ENCODE data around the gene TULP4. TPM values are rescaled to one million over a fixed set of nuclear protein-coding genes. Genes with fewer than 3 reads are reported as not detected.

Gene TULP4
- total RNA-seq, 1 experiment from 2014 or later: 105 TPM

GRCh38 chr6:158268361-158269147 is 43.7 kb upstream of the TULP4 start:
- Mint-ChIP-seq H3K27me3 (ENCODE audit: unreplicated experiment) (no peaks in the 10 kb centered on the region), H3K36me3 (ENCODE audit: insufficient read depth, unreplicated experiment) (no peaks in the 10 kb centered on the region), H3K4me1 (ENCODE audit: low read depth, unreplicated experiment) (no peaks in the 10 kb centered on the region), H3K9me3 (ENCODE audit: low read depth, unreplicated experiment) (no peaks in the 10 kb centered on the region), H3K4me3 (ENCODE audit: low read depth, unreplicated experiment) (no peak overlapping the region), H3K27ac (ENCODE audit: unreplicated experiment) (no peak overlapping the region)
- BruUV-seq (replicated peaks): no TSS peak
- DNase-seq: no peak
- CTCF ChIA-PET: no interaction called here
- TF ChIP-seq CTCF (IDR thresholded peaks at IDR 0.05; ENCODE audit: unreplicated experiment): no peak
- intact Hi-C loops (cut with micrococcal nuclease; ENCODE audit: unreplicated experiment): no loop called here

DNA sequence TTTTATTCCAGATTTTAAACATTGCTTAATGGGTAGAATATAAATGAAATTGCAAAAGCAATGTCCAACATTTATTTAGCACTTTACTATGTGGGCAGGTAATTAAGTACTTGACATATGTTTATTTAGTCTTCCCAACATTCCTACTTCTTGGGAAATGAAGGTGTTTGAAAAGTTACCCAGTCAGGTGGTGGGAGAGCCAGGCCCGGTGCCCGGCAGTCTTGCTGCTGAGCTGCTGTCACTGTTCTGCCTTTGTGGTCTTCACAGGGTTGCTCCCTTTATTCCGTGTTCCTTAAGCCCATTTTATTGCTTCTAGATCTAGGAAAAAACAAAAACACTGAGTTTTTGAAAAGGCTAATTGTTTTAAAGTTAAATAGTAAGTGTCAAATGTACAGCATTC is 42.6 kb upstream of the TULP4 start:
- no peaks in the 10 kb centered on the region for H3K27me3 Mint-ChIP-seq (ENCODE audit: unreplicated experiment)
- no peak overlapping the region for H3K27ac Mint-ChIP-seq (ENCODE audit: unreplicated experiment)
- no peaks in the 10 kb centered on the region for H3K4me1 Mint-ChIP-seq (ENCODE audit: low read depth, unreplicated experiment)
- CTCF ChIA-PET: no interaction called here
- no peak overlapping the region for H3K4me3 Mint-ChIP-seq (ENCODE audit: low read depth, unreplicated experiment)
- BruUV-seq (replicated peaks): no TSS peak
- intact Hi-C loops (cut with micrococcal nuclease; ENCODE audit: unreplicated experiment): no loop called here
- peaks cover 5% of the 10 kb centered on the region for H3K36me3 Mint-ChIP-seq (ENCODE audit: insufficient read depth, unreplicated experiment)
- no peak for TF ChIP-seq CTCF (IDR thresholded peaks at IDR 0.05; ENCODE audit: unreplicated experiment)
- no peaks in the 10 kb centered on the region for H3K9me3 Mint-ChIP-seq (ENCODE audit: low read depth, unreplicated experiment)
- DNase-seq: no peak

- no peaks in the 10 kb centered on the region for H3K4me1 Mint-ChIP-seq (ENCODE audit: low read depth, unreplicated experiment)
- H3K36me3 Mint-ChIP-seq (ENCODE audit: insufficient read depth, unreplicated experiment): peaks cover 7% of the 10 kb centered on the region
- H3K9me3 Mint-ChIP-seq (ENCODE audit: low read depth, unreplicated experiment): no peaks in the 10 kb centered on the region
- BruUV-seq (replicated peaks): no TSS peak
- CTCF ChIA-PET: no interaction called here
- no peaks in the 10 kb centered on the region for H3K27me3 Mint-ChIP-seq (ENCODE audit: unreplicated experiment)
- H3K4me3 Mint-ChIP-seq (ENCODE audit: low read depth, unreplicated experiment): no peak overlapping the region
- TF ChIP-seq CTCF (IDR thresholded peaks at IDR 0.05; ENCODE audit: unreplicated experiment): no peak
- no peak overlapping the region for H3K27ac Mint-ChIP-seq (ENCODE audit: unreplicated experiment)
- no peak for DNase-seq
- intact Hi-C loops (cut with micrococcal nuclease; ENCODE audit: unreplicated experiment): no loop called here
Observed at GRCh38 chr6:158270389-158271127, 41.7 kb upstream of the TULP4 start.

DNA sequence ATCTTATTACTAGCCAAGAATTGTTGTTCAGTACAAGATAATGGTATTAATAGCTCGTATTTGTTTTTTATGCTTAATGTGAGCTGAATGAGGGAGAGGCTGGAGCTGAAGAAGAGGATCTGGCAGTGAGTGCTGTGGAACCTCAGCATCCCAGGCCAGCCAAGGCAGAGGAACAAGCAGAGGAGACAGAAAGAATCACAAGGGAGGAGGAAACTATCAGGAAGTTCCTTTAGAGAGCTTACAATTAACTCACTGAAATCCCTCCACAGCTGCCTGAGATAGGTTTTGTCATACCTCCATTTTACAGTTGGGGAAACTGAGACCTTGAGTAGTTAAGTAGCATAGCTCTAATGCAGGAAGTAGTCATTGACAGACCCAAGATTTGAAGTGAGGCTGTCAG is 39.9 kb upstream of the TULP4 start:
- BruUV-seq (replicated peaks): no TSS peak
- CTCF ChIA-PET: interaction anchor here (0.6 kb wide), 1 partner anchor 480 kb away, joined by 5 read pairs; no protein-coding TSS in a partner anchor
- DNase-seq: no peak

More for the DNA sequence above, 39.9 kb upstream of the TULP4 start:
- Mint-ChIP-seq H3K4me1 (ENCODE audit: low read depth, unreplicated experiment) (no peaks in the 10 kb centered on the region), H3K27me3 (ENCODE audit: unreplicated experiment) (no peaks in the 10 kb centered on the region), H3K9me3 (ENCODE audit: low read depth, unreplicated experiment) (no peaks in the 10 kb centered on the region), H3K36me3 (ENCODE audit: insufficient read depth, unreplicated experiment) (peaks cover 7% of the 10 kb centered on the region), H3K27ac (ENCODE audit: unreplicated experiment) (no peak overlapping the region), H3K4me3 (ENCODE audit: low read depth, unreplicated experiment) (no peak overlapping the region)
- intact Hi-C loops (cut with micrococcal nuclease; ENCODE audit: unreplicated experiment): no loop called here
- no peak for TF ChIP-seq CTCF (IDR thresholded peaks at IDR 0.05; ENCODE audit: unreplicated experiment)
